ENCODE measurements around the gene PTPRF.
A peak's percentile ranks its signal among the peaks of the same experiment; 100 is the strongest.

The PTPRF gene

GRCh38 chr1:43556782-43557181 is 26.1 kb downstream of the PTPRF start:
- no peak for DNase-seq

- DNase-seq, result no peak
Measured at GRCh38 chr1:43557744-43558245, 27.1 kb downstream of the PTPRF start.

DNA sequence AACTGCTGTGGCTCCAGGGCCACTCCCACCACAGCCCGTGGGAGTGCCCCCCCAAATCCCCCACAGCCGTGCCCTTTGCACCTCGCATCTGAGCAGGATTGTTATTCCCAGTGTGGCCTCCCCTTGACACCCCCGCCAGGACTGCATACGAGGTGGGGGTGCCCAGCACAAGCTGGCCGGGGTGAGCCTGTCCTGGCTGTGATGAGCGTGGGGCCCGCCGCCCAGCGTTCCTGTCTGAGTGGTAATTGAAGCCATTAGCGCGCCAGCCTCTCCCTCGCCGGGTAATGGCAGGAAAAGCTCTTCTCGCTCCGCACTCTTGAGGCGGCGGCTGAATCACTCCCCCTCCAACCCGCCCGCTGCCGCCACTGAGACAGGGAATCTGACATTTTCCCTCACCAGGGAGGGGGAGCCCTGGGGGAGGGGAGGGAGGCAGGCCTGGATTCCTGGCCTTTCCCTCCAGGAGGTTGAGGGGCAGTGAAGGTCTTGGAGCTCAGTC is 27.7 kb downstream of the PTPRF start:
- DNase-seq, result no peak

- no peak for DNase-seq
Measured at GRCh38 chr1:43559714-43560113, 29.0 kb downstream of the PTPRF start.

DNA sequence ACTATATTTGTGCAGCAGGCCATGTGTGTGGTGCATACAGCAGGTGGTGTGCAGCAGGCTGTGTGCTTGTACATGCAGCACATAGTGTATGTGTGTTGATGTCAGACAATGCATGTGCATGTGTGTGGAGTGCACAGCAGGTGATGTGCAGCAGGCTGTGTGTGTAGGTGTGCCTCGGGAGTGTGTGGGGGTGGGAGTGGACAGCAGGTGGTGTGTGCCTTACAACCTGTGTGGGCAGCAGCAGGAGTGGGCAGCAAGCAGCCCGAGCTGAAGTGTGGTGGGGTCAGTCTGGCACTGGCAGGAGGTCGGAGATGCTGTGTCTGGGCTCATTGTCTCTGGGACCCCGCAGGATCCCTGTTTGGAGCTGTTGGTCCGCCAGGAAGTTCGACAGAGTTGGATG is 29.6 kb downstream of the PTPRF start:
- DNase-seq, result no peak

DNA sequence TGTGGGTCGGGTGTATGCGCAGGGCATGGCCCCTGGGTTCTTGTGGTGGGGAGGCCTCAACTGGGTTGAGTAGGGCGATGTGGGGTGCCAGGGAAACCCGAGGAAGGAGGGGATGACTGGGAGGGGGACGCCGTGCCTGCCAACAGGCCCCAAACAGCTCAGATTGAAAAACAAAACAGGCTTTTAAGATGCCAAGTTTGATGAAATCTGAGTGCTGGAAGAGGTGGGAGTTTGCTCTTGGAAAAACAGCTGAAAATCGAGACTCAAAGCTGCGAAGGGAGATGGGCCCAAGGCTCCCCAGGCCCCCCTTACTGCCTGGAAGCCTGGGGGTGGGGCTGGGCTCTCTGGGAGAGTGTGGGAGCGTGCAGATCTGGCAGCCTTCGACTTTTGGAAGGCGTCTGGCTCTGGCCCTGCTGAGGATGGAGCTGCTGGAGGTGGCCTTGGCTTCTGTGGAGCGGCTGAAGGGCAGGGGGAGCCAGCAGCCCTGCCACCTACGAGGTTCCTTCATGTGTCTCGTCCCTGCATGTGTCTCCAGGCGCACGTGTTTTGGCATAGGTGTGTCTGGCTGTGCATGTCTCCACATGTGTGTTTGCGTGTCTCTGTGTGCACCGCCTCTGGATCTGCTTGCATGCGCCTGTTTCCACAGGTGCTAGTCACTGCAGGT is 33.3 kb downstream of the PTPRF start:
- DNase-seq, result no peak

DNA sequence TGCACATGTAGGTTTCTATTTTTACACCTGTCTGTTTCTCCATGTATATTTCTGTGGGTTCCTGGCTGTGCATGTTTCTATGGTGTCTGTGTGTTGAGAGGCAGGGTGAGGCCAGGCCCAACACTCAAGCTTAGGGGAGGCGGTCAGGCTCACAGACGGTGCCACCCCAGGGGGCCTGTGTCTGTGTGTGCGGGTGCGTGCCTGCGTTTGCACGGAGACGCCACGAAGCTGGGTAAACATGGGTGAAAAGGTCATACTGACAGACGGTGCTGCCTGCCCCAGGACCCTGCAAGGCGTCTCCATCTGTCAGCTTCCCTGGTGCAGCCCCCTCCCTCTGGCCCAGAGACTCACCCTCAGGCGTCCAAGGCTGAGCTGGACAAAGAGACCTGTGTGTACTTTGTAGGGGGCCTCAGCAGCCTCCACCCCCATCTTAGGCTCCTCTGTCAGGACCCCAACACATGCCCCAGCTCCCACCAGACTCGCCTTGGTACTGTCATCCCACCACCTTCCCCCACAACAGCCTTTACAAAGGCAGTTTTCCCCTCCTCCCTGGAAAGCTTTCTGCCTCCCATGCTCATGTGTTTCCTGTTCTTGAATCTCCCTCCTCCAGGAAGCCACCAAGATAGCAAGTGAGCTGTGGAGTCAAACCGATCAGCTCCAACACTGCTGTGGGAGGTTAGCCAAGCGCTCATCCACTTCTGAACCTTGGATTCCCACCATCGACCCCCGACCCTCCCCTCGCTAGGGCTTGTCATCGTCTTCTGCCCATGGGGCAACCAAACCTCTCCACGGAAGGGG is 34.1 kb downstream of the PTPRF start:
- DNase-seq, result no peak

DNA sequence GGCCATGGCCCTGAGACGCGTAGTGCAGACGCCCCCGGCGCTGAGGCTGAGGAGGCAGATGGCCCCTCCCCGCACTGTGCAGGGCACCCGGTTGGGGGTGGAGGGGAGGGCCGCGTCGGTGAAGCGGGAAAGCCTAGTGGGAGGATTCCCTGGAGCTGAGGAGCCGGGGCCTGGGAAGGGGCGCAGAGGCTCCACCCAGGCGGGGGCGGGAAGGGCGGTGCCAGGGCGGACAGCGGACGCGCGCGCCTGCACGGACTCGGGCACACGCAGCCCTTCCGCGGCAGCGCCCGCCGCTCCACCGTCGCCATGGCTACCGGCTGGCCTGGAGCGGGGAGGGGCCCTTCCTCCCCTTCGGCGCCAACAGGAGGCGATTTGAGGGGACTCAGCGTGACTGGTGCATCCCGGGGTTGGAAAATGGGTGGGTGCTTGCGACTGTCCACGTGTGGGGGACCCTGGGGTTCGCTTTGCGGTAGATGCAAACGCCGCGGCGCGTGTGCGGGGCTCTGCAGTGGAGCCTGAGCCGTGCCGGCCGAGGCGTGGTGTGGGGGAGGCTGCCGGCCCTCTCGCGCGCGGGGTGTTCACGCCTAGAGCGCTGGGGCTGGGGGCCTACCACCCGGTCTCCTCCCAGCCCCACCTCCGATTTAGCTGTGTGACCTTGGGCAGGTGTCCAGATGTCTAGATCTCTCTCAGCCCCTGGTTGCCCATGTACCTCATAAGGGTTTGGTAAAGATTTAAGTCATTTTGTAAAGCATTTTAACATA is 35.1 kb downstream of the PTPRF start:
- DNase-seq, result peak; percentile 20

GRCh38 chr1:43566382-43567044 is 35.8 kb downstream of the PTPRF start:
- no peak for DNase-seq

- no peak for DNase-seq
Measured at GRCh38 chr1:43569175-43569574, 38.5 kb downstream of the PTPRF start.

DNA sequence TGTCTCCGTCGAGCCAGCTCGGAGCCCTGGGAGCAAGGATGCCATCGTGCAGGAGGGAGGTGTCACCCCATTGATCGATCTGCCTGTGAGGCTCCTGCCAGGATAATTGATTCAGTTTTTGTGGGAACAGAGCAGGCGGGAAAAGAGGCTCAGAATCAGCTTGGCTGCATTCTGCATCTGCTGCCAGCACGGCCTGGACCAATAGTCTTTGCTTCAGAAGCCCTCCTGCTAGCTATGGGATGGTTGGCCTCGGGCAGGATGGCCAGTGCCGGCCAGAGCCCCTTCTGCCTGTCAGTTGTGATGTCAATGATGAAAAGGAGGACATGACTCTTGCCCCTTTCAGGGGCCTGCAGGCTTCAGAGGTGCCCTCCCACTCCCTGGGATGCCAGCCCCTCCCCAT is 39.6 kb downstream of the PTPRF start:
- no peak for DNase-seq

- DNase-seq, result no peak
Measured at GRCh38 chr1:43570715-43571114, 40.0 kb downstream of the PTPRF start.

DNA sequence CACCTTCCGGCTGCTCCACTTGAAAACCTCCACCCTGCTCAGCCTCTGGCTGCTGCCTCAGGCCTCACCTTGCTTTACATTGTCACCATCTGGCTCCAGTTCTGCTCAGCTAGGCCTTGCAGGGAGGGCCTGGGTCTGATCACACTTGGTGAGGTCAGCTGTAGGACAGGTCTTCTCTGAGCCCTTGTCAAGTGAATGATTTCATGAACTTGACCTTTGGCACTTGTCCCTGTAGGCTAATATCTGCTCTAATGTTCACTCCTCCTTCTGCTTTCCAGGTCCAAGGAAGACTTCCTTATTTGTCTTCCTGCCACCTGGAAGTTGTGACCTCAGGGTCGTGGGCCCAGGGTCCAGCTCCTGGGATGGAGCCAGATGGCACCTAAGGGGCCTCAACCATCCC is 41.4 kb downstream of the PTPRF start:
- DNase-seq, result no peak

GRCh38 chr1:43572538-43572937 is 41.9 kb downstream of the PTPRF start:
- no peak for DNase-seq

DNA sequence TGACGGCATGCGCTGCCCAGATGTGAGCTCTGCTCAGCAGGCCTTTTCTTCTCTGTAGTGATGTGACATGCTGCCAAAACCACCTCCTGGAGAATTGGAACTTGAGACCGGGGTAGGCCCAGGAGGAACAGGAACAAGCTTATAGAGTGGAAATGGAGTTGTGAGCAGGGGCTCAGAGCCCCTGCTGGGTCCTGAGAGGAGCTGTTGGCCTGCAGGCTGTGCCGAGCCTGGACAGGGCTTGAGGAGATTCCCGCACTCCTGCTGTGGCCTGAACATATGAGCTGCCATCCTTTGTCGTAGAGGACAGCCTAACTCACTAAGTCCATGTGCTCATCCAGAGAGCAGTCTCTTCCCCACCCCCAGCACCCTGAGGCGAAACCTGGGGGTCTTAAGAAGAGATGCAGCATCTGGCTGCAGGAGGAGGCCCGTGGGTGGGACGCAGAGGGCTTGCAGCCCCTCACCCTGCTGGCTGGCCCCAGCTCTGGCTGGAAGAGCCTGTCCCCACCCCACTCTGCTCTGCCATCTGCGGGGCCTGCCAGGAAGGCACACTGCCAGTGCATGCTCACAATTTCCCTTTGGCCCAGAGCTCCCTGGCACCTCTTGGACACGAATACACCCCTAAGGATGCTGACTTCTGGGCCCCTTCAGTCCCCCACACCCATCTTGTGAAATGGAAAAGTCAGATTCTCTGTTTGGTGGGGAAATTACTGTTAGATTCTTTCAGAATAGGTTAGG is 42.5 kb downstream of the PTPRF start:
- DNase-seq, result no peak

GRCh38 chr1:43576521-43576920 is 45.8 kb downstream of the PTPRF start:
- DNase-seq, result no peak

- DNase-seq, result no peak
Measured at GRCh38 chr1:43577655-43578542, 47.2 kb downstream of the PTPRF start.

DNA sequence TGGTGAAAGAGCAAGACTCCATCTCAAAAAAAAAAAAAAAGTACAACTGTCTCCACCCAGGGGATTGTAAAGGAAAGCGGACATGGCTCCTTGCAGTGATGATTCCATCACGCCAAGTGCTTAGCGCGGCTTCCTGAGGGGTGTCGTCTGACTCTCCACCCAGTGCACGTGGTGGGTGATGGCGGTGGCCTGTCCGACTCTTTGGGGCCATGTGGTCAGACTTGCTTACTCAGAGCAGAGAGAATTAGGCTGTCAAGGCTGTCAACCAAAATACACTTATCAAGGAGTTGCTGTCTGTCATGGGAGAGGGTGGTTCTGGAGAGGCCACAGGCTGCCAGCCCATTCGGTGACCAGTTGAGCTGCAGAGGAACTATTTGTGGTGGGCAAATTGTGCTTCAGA is 49.4 kb downstream of the PTPRF start:
- no peak for DNase-seq

GRCh38 chr1:43582162-43582566 is 51.5 kb downstream of the PTPRF start:
- peak; percentile 9 for DNase-seq

DNA sequence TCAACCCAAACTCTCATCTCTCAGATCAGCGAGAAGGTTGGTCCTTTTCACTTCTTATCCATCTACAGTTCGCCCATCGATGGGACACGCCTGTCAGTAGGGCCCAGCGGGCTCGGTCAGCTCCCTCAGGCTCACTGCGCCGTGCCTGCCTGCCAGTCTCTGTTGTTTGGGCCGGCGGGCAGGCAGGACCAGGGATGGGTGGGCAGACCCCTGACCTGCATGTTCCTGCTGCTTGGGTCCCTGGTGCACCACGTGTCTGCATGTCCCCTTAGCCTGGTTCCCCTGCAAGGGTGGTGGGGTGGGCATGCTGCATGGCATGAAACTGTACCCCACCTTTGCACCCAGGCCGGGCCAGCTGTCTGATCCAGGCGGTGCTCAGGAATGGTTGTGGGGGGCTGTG is 52.4 kb downstream of the PTPRF start:
- DNase-seq, result no peak

DNA sequence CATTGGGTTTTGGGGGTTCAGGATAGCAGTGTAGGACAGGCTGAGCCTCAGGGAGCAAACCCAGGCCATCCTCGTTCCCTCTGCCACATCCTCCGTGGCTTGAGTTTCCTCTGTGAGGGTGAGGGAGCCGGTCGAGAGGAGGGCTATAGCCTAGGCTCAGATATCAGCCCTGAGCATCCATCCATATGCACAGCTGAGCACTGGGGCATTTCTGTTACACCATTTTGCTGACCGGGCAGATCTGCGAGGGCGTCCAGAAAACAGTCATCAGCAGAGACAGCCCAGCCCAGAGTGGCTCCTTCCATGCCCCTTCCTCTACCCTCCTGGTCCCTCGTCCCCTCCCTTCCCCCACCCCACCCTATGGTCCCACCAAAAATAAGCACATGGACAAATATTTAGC is 53.5 kb downstream of the PTPRF start:
- no peak for DNase-seq

Measured in activated naive CD4-positive, alpha-beta T cell treated with Interleukin-2 at 50 U/mL for 16 hours (primary cell).